Measurements from ENCODE around the gene HSPH1. TPM values are rescaled to one million over a fixed set of nuclear protein-coding genes. Genes with fewer than 3 reads are reported as not detected.

HSPH1 gene
- total and polyA plus RNA-seq, 11 donors: 24.6 to 88.1 (median 44.5) TPM

- DNase-seq (peak in 4 of 5 donors; percentile 53 to 68 (median 67)), ATAC-seq (peak; percentile 4 to 60 (median 44))
- WGBS, 4 donors: 25 to 33% (median 32%) methylated on average over 7 of the region's 7 CpGs
- Histone ChIP-seq H3K4me1 (peaks cover 0 to 46% (median 19%) of the 10 kb centered on the region in 12 donors), H3K4me3 (peak overlapping the region in 11 of 12 donors; percentile 52 to 99 (median 82)), H3K36me3 (no peaks in the 10 kb centered on the region), H3K27me3 (no peaks in the 10 kb centered on the region), H3K27ac (peak overlapping the region; percentile 93 to 100 (median 98)), H3K9me3 (no peaks in the 10 kb centered on the region)
- intact Hi-C loops (cut with DNase I): loop anchor here in 3 of 10 donors (2.0 to 10.0 kb wide), 3 partner anchors 39 to 223 kb away; partner anchors contain the start of gene HSPH1 (in 1 of the 3)
- no peak for TF ChIP-seq CTCF (IDR thresholded peaks at IDR 0.05)
- no peak for TF ChIP-seq POLR2A (IDR thresholded peaks at IDR 0.05)
Measured at GRCh38 chr13:31201341-31202031, 39.8 kb upstream of the HSPH1 start.

GRCh38 chr13:31200637-31200971 lies 38.9 kb upstream of the HSPH1 start:
- H3K36me3 ChIP-seq: no peaks in the 10 kb centered on the region
- peaks cover 0 to 46% (median 19%) of the 10 kb centered on the region in 12 donors for H3K4me1 ChIP-seq
- WGBS, 4 donors: 0 to 1% (median 0%) methylated on average over 9 to 34 of the region's 34 CpGs
- peak overlapping the region; percentile 52 to 99 (median 82) for H3K4me3 ChIP-seq
- DNase-seq (peak; percentile 54 to 86 (median 71)), ATAC-seq (peak; percentile 26 to 63 (median 58))
- peak overlapping the region; percentile 93 to 100 (median 98) for H3K27ac ChIP-seq
- intact Hi-C loops (cut with DNase I): loop anchor here in 3 of 10 donors (2.0 to 10.0 kb wide), 3 partner anchors 38 to 224 kb away; partner anchors contain the start of gene HSPH1 (in 1 of the 3)
- no peaks in the 10 kb centered on the region for H3K27me3 ChIP-seq
- H3K9me3 ChIP-seq: no peaks in the 10 kb centered on the region
- TF ChIP-seq POLR2A (IDR thresholded peaks at IDR 0.05): peak in 1 of 2 donors; percentile 23
- no peak for TF ChIP-seq CTCF (IDR thresholded peaks at IDR 0.05)

GRCh38 chr13:31199849-31200636 lies 38.3 kb upstream of the HSPH1 start, which contains the start of gene B3GLCT:
B3GLCT (plus strand) TSS chr13:31199975; CDS start chr13:31200085, 110 bp downstream.
- Histone ChIP-seq H3K27ac (peak within 1 kb of the TSS; percentile 93 to 100 (median 98)), H3K4me1 (peaks cover 0 to 46% (median 19%) of the 10 kb centered on the region in 12 donors), H3K36me3 (no peaks in the 10 kb centered on the region), H3K9me3 (no peaks in the 10 kb centered on the region), H3K4me3 (peak within 1 kb of the TSS; percentile 52 to 99 (median 82)), H3K27me3 (no peaks in the 10 kb centered on the region)
- 0 to 1% (median 0%) methylated on average over 29 to 126 of the region's 126 CpGs for WGBS, 4 donors
- TF ChIP-seq POLR2A (IDR thresholded peaks at IDR 0.05): no peak
- TF ChIP-seq CTCF (IDR thresholded peaks at IDR 0.05): peak; percentile 60 to 95 (median 84)
- peak; percentile 79 to 92 (median 81) for DNase-seq
- intact Hi-C loops (cut with DNase I): loop anchor here in 6 of 10 donors (1.0 to 10.0 kb wide), 5 partner anchors 37 to 545 kb away; partner anchors contain the start of gene HSPH1 (in 1 of the 6)
- ATAC-seq: peak; percentile 64 to 91 (median 85)

Data from heart left ventricle (tissue), 16 donors.